Peyer's patch (tissue), 4 donors: ENCODE data around the gene SYNJ2. TPM values are rescaled to one million over a fixed set of nuclear protein-coding genes. Genes with fewer than 3 reads are reported as not detected.

ENCODE experiments used
- DNase-seq, 3 donors: peaks; one replicate each; pipeline ENCODE4 v3.0.0-alpha.2; 2017 to 2019
- H3K27ac ChIP-seq, 4 donors: fragments of 200-600 bp; sonication (generic); one replicate each; pipeline ENCODE4 v1.5.1; 2016 to 2019
- H3K27me3 ChIP-seq, 2 donors: fragments of 200-600 bp; sonication (generic); one replicate each; pipeline ENCODE4 v1.5.1; 2019
- H3K36me3 ChIP-seq, 3 donors: fragments of 200-600 bp; sonication (generic); one replicate each; pipeline ENCODE4 v1.5.1; 2016 to 2019
- H3K4me1 ChIP-seq, 4 donors: fragments of 200-600 bp; sonication (generic); one replicate each; pipeline ENCODE4 v1.5.1; 2016 to 2019
- H3K4me3 ChIP-seq, 4 donors: fragments of 200-600 bp; sonication (generic); 1 replicate in 3 of 4; 2 replicates in 1 of 4; pipeline ENCODE4 v1.5.1; 2016 to 2019; ENCODE audit warnings: mild to moderate bottlenecking in 1 of 4
- H3K9me3 ChIP-seq, 4 donors: fragments of 200-600 bp; sonication (generic); one replicate each; pipeline ENCODE4 v1.5.1; 2016 to 2019; ENCODE audit warnings: mild to moderate bottlenecking in 1 of 4
- POLR2A ChIP-seq, 2 donors: fragments of 450-650 bp; IDR thresholded peaks; one replicate each; pipeline ENCODE4 v1.5.1; 2017; ENCODE audit warnings: antibody characterized with exemption in 2 of 2, mild to moderate bottlenecking in 2 of 2, moderate library complexity in 2 of 2
- total RNA-seq, 4 donors: library from RNA; depleted of rRNA; stranded (reverse); fragments of >200 nt; gene quantifications; one replicate each; pipeline ENCODE4 v1.1.0, GENCODE V29; 2016
- TF ChIP-seq, protein P1 (sequence below), 6 experiments: fragments of 450-650 bp in 4 of 6; fragments of 200-600 bp in 2 of 6; sonication (generic) in 1 of 6; IDR thresholded peaks; one replicate each; pipeline ENCODE4 v1.5.1; 2017 to 2019; ENCODE audit warnings: antibody characterized with exemption in 6 of 6, mild to moderate bottlenecking in 3 of 6, moderate library complexity in 1 of 6

Gene SYNJ2
- total RNA-seq, 4 donors from 2014 or later, result 26.8 to 47.2 (median 34.0) TPM

DNA sequence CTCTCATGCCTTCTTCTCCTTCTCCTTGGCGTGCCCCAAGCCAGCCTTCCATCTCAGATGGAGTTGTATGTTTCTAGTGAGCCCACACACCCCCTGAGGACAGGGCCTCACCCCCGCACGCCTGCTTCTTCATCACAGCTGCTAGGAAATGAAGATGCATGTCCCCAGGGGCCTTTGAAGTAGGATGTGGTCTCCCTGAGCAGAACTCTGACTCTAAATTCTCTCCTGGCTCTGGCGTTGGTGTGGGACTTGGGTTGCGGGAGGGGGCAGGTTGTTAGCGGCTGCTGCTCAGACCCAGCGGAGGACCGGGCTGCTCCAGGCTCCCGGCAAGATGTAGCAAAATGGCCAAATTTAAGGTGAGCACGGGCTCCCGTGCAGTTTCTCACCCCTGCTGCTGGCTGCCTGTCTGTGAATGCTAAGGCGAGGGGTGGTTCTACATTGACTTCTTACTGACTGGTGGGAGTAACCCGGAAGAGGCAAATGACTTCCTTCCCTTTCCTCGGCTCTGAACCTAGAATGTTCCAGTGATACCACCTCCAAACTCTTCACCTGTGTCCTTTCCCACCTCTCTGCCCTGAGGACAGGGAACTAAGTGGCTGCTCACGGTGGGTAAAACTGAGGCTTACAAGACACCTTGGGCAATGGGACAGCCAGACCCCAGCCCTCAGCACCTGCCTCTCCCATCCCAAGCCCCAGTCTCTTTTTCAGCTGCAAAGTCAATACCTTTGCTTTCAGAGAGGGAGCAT, 8.8 kb downstream of the SYNJ2 start:
- Histone ChIP-seq H3K9me3 (no peaks in the 10 kb centered on the region), H3K4me1 (peaks cover 8 to 24% (median 10%) of the 10 kb centered on the region in 4 donors), H3K36me3 (no peaks in the 10 kb centered on the region), H3K27ac (peak overlapping the region in 1 of 4 donors; percentile 53), H3K27me3 (no peaks in the 10 kb centered on the region), H3K4me3 (no peak overlapping the region)
- peak in 1 of 3 donors; percentile 50 for DNase-seq
- TF ChIP-seq POLR2A (IDR thresholded peaks at IDR 0.05), result no peak
- TF ChIP-seq, protein P1, sequence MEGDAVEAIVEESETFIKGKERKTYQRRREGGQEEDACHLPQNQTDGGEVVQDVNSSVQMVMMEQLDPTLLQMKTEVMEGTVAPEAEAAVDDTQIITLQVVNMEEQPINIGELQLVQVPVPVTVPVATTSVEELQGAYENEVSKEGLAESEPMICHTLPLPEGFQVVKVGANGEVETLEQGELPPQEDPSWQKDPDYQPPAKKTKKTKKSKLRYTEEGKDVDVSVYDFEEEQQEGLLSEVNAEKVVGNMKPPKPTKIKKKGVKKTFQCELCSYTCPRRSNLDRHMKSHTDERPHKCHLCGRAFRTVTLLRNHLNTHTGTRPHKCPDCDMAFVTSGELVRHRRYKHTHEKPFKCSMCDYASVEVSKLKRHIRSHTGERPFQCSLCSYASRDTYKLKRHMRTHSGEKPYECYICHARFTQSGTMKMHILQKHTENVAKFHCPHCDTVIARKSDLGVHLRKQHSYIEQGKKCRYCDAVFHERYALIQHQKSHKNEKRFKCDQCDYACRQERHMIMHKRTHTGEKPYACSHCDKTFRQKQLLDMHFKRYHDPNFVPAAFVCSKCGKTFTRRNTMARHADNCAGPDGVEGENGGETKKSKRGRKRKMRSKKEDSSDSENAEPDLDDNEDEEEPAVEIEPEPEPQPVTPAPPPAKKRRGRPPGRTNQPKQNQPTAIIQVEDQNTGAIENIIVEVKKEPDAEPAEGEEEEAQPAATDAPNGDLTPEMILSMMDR (IDR thresholded peaks at IDR 0.05), result no peak

DNA sequence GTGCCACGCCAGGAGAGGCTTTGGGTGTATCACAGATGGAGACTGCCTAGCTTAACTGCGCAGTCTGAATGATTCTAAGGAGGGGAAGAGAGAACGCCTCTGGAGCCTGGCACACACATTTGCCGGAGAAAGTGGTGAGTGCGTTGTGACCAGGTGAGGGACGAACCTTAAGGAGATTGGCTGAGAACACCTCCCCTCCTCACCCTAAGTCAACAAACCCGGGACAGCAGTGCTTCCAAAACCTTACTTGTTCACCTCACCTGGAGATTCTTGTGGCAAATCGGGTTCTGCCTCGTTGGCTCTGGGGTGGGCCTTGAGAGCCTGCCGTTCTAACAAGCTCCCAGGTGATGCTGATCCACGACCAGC, 9.4 kb downstream of the SYNJ2 start:
- Histone ChIP-seq H3K9me3 (no peaks in the 10 kb centered on the region), H3K27ac (peak overlapping the region in 1 of 4 donors; percentile 53), H3K4me1 (peaks cover 8 to 18% (median 10%) of the 10 kb centered on the region in 4 donors), H3K27me3 (no peaks in the 10 kb centered on the region), H3K4me3 (no peak overlapping the region), H3K36me3 (no peaks in the 10 kb centered on the region)
- DNase-seq, result no peak
- TF ChIP-seq, protein P1 (IDR thresholded peaks at IDR 0.05), result no peak
- TF ChIP-seq POLR2A (IDR thresholded peaks at IDR 0.05), result no peak

DNA sequence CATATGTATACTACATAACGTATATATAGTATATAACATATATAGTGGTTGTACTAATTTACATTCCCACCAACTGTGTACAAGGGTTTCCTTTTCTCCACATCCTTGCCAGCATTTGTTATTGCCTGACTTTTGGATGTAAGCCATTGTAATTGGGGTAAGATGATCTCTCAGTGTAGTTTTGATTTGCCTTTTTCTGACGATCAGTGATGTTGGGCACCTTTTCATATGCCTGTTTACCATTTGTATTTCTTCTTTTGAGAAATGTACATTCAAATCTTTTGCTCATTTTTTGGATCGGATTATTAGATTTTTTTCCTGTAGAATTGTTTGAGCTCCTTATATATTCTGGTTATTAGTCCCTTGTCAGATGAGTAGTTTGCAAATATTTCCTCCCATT, 11.4 kb downstream of the SYNJ2 start:
- H3K4me3 ChIP-seq, result no peak overlapping the region
- no peak for DNase-seq
- H3K27ac ChIP-seq, result no peak overlapping the region
- H3K27me3 ChIP-seq, result no peaks in the 10 kb centered on the region
- no peaks in the 10 kb centered on the region for H3K36me3 ChIP-seq
- H3K9me3 ChIP-seq, result no peaks in the 10 kb centered on the region
- TF ChIP-seq, protein P1 (IDR thresholded peaks at IDR 0.05), result no peak
- TF ChIP-seq POLR2A (IDR thresholded peaks at IDR 0.05), result no peak
- H3K4me1 ChIP-seq, result peaks cover 8 to 14% (median 10%) of the 10 kb centered on the region in 4 donors

DNA sequence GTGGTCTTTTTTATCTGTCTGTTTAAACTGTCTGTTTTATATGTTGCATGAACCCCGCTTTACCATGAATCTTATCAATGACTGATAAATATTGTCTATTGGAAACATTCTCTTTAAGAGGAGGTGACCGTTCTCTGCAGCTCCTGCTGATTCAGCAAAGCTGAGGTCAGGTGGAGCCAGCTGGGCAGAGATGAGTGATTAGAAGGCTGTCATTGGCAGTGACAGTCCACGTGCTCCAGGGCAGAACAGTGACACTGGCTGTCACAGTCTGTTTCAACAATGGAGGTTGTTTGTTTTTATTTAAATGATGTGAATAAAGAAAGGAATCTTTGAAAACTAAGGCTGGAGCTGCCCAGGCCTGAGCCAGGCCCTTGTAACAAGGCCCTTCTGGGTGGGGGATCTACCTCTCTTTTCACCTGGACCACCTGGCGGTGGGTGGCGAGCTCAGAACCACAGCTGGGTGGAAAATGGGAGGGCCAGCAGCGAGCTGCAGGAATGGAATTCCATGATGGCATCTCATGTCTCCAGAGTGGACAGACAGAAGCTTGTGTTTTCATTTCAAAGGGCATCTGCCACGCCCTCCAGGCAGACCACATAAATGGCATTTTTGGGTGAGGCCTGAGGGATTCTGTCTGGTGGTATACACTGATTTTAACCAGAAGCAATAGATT, 12.6 kb downstream of the SYNJ2 start:
- peak in 1 of 3 donors; percentile 62 for DNase-seq
- Histone ChIP-seq H3K36me3 (no peaks in the 10 kb centered on the region), H3K27me3 (no peaks in the 10 kb centered on the region), H3K9me3 (no peaks in the 10 kb centered on the region), H3K4me3 (no peak overlapping the region), H3K4me1 (peaks cover 8 to 14% (median 10%) of the 10 kb centered on the region in 4 donors), H3K27ac (no peak overlapping the region)
- TF ChIP-seq, protein P1 (IDR thresholded peaks at IDR 0.05), result no peak
- no peak for TF ChIP-seq POLR2A (IDR thresholded peaks at IDR 0.05)

DNA sequence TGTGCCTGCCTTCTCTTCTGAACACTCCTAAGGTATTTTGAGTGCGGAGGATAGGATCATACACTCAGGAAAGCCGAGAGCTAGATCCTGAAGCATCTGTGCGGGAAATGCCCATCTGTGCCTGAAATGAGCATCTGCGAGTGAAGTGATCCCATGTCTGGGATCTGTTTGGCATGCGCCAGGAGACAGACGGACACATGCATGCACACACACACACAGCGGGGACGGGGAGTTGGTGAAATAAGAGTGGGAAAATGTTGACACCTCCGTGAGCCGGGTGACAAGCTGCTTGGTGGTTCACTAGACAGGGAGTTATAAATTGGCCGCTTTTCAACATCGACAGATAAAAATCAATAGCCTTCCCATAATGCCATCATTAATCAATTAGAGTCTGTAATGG, 13.8 kb downstream of the SYNJ2 start:
- no peak for DNase-seq
- Histone ChIP-seq H3K36me3 (no peaks in the 10 kb centered on the region), H3K4me3 (no peak overlapping the region), H3K4me1 (peaks cover 0 to 4% (median 2%) of the 10 kb centered on the region in 4 donors), H3K9me3 (no peaks in the 10 kb centered on the region), H3K27me3 (no peaks in the 10 kb centered on the region), H3K27ac (no peak overlapping the region)
- no peak for TF ChIP-seq POLR2A (IDR thresholded peaks at IDR 0.05)
- TF ChIP-seq, protein P1 (IDR thresholded peaks at IDR 0.05), result no peak
